NCI-H748 (cell line): Measurements from ENCODE around the gene ABCC10.
"Not testable (repeated sequence)": the region's sequence is repeated elsewhere in the genome, so short reads cannot be mapped to it uniquely, and the experiment has no call there.

ENCODE experiments used
- DNase-seq: peaks from one replicate; lab custom pipeline; 2025; ENCODE audit not compliant: unreplicated experiment; lab: John Stamatoyannopoulos, UW

Gene ABCC10

DNA sequence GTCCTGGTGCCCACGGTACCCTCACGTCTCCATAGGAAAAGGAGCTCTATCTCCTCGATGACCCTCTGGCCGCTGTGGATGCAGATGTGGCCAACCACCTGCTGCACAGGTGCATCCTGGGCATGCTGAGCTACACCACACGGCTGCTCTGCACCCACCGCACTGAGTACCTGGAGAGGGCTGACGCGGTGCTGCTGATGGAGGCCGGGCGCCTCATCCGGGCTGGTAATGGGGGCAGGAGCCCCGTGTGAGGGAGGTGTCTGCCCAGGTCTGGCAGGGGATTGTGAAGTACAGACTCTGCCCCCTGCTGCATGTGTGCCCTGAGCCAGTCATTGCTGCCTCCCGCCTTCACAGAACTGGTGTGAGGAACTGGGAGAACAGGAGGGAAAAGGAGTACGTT lies 15.6 kb downstream of the ABCC10 start:
- no peak for DNase-seq

DNA sequence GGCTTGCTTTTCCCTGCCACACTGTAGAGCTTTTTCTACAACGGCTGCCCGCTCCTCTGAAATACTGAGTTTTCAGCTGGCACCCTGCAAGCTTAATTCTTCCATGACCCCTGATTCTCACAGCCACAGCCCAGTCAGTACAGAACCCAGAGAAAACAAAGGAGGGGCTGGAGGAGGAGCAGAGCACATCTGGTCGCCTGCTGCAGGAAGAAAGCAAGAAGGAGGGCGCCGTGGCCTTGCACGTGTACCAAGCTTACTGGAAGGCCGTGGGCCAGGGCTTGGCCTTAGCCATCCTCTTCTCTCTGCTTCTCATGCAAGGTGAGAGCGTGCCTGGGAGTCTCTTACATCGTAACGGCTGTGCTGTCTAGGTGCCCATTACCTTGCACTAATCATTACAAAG lies 16.7 kb downstream of the ABCC10 start:
- DNase-seq: no peak

DNA sequence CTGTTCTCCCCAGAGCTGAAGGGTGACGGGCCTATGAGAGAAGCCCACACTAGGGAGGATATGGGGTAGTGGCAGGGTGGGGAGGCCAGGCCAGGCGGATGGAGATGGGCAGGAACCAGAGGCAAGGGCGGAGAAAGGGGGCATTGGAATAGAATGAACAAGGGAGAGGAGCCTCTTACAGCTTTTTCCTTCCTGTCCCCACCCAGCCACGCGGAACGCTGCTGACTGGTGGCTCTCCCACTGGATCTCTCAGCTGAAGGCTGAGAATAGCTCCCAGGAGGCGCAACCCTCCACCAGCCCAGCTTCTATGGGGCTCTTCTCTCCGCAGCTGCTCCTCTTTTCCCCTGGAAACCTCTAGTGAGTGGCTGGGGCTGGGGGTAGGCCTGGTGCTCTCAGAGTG lies 17.2 kb downstream of the ABCC10 start:
- no peak for DNase-seq

DNA sequence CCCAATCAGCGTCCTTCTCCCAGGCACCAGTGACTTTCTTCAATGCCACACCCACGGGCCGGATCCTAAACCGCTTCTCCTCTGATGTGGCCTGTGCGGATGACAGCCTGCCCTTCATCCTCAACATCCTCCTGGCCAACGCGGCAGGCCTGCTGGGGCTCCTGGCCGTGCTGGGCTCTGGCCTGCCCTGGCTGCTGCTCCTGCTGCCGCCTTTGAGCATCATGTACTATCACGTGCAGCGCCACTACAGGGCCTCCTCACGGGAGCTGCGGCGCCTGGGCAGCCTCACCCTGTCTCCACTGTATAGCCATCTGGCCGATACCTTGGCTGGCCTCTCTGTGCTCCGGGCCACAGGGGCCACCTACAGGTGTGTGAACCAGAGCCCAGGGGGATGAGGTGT lies 18.2 kb downstream of the ABCC10 start:
- no peak for DNase-seq

DNA sequence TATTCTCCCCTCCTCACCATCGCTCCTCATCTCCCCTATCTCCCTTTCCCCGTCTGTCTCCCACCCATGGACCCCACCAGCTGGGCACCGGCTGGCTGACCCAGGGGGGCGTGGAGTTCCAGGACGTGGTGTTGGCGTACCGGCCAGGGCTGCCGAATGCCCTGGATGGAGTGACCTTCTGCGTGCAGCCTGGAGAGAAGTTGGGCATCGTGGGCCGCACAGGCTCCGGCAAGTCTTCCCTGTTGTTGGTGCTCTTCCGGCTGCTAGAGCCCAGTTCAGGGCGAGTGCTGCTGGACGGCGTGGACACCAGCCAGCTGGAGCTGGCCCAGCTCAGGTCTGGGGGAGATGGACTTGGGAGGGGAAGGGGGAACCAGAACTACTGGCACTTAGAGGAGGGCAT lies 20.3 kb downstream of the ABCC10 start:
- DNase-seq: no peak

DNA sequence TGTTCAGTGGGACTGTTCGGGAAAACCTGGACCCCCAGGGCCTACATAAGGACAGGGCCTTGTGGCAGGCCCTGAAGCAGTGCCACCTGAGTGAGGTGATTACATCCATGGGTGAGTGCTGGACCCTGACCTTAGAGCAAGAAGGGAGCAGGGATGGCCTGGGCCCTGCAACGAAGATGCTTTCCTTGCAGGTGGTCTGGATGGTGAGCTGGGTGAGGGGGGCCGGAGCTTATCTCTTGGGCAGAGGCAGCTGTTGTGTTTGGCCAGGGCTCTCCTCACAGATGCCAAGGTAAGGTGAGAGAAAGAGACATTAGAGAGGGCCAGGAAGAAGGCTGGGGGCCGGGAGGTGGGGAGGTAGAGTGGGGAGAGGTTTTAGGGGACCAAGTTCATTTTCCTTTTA lies 21.6 kb downstream of the ABCC10 start:
- no peak for DNase-seq

DNA sequence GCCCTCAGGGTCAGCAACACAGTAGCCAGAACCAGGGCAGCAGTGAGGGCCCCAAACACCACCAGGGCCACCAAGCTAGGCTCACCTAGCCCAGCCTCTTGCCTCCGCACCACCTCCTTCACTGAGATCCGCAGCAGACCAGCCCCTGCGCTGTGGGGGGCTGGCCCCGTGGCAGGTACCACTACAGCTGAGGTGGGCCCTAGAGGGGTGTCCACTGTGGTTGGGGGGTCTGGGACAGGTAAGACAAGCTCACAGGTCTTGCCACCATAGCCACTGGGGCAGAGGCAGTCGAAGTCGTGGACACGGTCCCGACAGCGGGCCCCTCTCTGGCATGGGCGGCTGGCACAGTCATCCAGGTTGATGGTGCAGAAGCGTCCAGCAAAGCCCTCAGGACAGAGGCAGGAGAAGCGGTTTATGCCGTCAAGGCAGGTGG lies 23.4 kb downstream of the ABCC10 start:
- DNase-seq: no peak

DNA sequence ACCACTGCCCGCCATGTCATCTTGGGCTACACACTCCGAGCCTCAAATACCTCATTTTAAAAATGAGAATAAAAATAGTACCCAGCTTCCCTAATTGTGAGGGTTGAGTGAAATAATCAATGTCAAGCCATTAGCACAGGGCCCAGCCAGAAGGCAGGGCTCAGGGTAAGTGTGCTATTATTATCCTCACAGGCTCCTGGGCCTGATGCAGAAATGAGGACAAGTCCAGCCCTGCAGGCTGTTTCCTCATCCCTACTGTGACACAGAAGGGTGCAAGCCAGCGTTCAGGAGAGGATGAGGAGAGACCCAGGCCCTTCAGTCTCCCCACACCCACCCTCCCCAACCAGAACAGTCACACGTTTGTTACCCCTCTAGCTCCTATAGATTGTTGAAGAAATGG lies 24.0 kb downstream of the ABCC10 start:
- DNase-seq: no peak

DNA sequence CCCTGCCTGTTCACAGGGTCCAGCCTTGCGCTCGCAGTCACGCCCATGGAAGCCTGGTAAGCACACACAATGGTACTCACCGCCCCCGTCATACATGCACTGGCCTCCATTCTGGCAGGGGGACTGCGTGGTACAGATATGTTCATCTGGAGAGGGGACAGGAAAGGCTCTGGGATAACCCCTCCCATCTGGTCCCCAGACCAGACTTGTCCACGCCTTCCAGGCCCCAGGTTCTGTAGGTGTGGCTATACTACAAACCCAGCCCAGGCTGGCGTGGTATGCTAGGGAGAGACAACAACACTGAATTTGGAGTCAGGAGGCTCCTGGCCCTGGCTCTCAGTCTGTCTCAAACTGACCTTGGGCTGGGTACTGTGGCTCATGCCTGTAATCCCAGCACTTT lies 24.6 kb downstream of the ABCC10 start:
- no peak for DNase-seq

DNA sequence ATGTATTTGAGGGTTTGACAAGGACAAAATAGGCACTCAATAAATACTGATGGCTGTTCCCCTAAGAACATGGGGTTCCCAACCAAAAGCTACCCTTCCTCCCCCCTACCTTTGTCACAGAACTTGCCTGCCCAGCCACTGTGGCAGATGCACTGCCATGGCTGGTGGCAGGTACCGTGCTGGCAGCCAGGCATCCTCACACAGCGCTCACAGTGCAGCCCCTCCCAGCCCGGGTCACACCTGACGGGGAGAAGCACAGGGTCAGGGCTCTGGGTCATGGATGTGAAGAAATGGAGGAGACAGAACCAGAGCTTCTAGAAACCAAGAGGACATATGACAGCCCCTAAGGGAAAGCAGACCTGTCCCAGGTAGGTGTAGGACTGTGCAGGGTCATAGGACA lies 25.6 kb downstream of the ABCC10 start:
- DNase-seq: no peak

DNA sequence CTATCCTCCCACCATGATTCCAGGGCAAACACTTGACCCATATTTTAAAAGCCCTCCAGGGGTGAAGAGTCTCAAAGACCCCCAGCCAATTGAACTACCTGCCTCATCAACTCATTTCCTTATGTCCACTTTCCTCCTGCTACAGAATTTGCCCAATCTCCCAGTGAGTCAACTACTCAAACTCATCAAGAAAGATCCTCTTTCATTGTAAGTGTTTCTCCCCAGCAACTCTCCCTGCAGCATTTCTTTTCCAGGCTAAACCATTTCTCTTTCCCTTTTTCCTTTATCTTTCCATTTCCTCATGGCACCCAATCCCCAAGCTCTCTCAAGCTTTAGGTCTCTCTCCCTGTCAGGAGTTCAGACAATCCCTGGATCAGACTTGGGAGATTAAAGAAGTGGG lies 26.5 kb downstream of the ABCC10 start:
- no peak for DNase-seq

DNA sequence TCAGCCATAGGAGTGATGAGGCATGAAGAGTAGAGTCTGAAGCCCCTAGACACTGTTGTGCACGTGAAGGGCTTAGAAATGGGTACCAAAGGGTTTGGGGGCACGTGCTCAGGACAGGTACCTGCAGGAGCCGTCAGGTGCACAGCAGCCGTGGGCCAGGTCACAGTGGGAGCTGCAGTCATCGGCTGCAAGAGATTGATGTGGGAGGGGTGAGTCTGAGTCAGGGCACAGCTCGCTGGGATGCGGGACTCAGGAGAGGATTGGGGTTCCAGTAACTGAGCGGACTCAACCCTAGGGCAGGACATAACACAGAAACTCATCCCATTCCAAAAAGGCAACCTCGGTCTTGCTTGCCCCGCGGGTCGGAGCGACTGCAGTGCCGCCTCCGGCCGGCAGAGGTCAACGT lies 27.0 kb downstream of the ABCC10 start:
- DNase-seq: no peak

DNA sequence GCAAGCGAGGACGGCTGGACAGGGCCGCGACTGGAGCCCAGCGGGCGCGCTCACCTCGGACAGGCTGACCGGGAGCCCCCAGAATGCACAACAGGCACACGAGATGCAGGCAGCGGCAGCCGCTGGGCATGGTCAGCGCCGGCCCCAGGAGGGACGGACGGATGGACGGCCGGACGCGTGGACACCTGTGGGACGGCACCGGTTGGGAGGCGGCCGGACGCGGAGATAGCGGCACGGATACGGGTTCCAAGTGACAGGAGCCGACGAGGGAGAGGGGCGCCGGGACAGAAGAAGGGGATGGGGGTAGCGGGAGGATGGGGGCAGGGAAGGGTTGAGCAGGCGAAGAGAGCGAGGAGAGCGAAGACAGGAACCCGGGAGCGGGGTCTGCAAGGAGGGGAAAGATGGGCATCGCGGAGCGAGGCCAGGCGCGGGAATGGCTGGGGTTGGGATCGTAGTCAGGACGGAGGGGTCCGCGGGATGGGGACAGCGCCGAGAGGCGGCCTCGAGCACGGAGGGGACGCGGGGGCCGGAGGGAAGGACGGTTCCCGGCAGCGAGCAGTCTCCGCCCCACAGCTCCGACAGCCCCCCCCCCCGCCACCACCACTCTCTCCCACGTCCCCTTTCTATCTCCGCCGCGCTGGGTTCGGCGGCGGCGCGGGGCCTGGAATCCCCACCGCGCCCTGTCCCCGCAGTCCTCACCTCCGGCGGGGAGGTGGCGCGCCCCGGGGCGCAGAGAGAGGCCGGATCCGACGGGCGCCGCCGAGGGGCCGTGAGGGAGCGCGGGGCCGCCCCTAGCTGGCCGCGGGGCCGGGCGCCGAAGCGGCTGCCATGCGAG lies 27.6 kb downstream of the ABCC10 start:
- peak; percentile 86 for DNase-seq

DNA sequence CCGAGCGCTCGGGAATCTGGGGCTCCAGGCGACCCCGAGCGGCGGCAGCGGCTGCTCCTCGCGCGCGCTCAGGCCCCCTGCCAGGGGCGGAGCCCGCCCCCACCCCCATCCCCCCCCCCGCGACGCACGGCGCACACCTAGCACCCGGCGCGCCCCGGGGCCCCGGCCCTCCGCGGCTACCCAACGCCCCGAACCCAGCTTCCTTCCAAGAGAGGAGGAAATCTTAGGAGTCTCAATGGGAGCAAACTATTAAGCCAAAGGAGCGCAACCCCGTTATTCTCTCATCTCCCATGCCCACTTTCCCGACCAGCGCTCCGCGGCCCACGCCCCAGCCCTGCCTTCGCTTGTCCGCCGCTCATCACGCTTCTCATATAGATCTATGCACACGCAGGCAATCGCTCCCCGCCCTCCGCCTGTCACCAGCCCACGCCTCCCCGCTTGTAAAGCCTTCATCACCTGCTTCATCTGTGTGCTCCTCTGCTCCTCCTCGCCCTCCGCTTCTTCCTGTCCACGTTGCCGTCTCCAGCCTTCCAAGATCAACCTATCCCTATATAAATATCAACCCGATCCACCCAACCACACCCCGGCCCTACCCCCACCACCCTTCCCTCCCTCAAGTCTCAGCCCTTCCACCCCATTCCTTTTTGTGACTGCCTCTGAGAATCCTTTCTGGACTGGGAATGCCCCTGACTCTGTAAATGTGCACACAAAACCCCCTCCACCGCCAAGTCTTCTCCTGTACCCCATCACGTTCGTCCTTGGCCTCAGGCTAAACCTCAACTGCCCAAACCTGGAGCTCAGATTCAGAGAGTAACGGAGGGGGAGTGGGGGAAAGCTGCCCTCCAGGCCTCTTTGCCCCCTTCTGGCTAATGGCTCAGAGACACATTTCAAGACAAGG lies 28.4 kb downstream of the ABCC10 start, which contains the start of gene DLK2:
Gene DLK2 (minus strand): TSS at position 18 of the 898 bp plus-strand sequence. CDS start 723 bp downstream, outside the sequence.
- peak; percentile 82 for DNase-seq

DNA sequence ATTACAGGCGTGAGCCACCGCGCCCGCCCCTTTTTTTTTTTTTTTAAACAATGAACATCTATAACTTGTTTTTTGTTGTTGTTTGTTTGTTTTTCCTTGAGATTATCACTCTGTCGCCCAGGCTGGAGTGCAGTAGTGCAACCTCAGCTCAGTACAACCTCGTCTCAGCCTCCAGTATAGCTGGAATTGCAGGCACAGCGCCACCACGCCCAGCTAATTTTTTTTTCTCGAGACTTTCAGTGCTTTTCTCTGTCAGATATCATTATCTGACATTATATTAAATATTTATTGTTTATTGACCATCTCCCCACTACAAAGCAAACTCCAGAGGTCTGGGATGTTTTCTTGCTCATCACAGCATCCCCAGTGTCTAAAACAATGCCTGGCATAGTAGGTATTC lies 30.3 kb downstream of the ABCC10 start:
- peak; percentile 41 for DNase-seq

DNA sequence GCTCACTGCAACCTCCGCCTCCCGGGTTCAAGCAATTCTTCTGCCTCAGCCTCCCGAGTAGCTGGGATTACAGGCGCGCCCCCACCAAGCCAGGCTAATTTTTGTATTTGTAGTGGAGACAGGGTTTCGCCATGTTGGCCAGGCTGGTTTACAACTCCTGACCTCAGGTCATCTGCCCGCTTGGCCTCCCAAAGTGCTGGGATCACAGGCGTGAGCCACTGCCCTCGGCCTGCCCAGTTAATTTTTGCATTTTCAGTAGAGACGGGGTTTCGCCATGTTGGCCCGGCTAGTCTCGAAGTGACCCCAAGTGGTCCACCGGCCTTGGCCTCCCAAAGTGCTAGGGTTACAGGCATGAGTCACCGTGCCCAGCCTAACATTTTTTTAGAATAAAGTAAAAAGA lies 30.8 kb downstream of the ABCC10 start:
- not testable (repeated sequence) for DNase-seq

DNA sequence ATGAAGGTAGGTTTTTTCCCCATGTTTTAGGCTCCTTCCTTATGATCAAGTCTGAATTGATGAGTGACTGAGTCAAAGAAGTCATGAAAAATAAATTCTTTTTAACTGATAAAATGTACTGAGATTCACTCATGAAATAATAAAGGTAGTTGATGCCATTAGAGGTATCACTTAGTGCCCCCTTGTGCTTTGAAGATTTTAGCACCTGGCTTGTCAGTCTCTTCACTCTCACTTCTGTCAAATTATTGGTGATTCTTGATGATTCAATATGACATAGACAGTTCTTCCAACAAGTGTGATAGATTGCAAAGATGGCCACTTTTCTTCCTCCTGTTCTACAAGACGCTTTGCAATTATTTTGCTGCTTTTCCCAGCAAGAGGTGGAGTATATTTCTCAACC lies 32.2 kb downstream of the ABCC10 start:
- no peak for DNase-seq

DNA sequence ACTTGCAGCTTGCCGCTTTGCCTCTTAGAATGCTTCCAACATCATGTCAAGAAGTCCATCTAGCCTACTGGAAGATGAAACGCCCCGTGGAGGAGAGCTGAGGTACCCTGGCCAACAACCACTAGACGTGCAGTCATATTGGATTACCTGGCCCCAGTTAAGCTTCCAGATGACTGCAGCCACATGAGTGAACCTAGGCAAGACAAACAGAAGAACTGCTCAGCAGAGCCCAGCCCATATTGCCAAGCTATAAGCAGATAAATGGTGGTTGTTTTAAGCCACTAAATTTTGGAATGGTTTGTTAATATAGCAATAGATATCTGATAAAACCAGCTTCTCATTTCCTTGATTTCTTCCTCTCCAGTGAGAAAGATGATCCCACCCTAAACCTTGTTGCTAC lies 32.7 kb downstream of the ABCC10 start:
- no peak for DNase-seq

DNA sequence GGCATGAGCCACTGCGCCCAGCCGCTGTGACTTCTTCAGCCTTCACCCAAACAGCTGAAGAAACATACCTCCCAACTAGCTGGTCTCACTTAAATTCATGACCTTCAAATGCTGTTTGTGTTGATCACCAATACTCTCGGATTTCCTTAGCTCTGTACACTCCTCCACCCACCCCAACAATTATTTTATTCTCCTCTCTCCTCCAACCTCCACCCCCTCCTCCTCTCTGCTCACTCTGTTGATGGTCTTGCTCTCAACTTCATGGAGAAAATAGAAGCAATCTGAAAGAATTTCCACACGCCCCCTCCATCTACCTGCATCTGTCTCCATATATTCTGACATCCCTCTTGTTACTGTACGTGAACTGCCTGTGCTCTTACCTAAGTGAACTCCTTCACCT lies 34.6 kb downstream of the ABCC10 start:
- DNase-seq: no peak

DNA sequence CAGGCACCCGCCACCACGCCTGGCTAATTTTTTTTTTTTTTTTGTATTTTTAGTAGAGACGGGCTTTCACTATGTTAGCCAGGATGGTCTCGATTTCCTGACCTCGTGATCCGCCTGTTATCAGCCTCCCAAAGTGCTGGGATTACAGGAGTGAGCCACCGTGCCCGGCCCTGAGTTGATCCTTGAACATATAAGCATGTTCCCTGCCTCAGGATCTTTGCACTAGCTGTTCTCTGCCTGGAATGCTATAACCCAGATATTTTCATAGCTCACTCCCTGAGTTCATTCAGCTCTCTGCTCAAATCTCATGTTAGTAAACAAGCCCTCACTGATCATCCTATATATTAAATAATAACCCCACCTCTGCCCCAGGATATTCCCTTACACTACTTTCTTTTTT lies 37.0 kb downstream of the ABCC10 start:
- DNase-seq: no peak

DNA sequence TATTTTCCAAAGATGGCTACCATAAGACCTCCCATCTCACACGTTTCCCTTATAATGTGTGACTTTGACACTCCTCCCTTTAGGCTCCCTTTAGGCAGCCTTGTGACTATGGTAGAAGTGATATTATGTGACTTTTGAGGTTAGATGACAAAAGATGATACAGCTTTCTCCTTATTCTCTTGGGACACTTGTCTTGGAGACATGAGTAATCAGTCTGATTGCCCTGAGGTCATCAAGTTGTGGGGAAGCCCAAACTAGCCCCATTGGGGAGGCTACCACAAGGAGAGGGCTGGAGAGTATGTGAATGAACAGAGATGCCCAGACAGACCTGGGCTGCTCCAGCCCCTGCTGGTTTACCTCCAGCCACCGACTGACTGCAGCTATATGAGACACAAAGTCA lies 38.6 kb downstream of the ABCC10 start:
- DNase-seq: no peak

DNA sequence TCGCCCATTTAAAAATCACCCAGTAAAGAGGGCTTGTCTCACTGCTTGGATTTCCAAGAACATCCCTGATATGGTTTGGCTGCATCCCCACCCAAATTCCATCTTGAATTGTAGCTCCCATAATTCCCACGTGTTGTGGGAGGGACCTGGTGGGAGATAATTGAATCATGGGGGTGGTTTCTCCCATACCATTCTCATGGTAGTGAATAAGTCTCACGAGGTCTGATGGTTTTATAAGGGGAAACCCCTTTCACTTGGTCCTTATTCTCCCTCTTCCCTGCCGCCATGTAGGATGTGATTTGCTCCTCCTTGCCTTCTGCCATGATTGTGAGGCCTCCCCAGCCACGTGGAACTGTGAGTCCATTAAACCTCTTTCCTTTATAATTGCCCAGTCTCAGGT lies 39.9 kb downstream of the ABCC10 start:
- not testable (repeated sequence) for DNase-seq
